Stomach (tissue), 9 donors: ENCODE data around the gene EFR3B. TPM values are rescaled to one million over a fixed set of nuclear protein-coding genes. Genes with fewer than 3 reads are reported as not detected.

Source experiments
- DNase-seq, 2 donors: peaks; one replicate each; pipeline versions ENCODE4 v3.0.0 to v3.0.0-alpha.2; 2013 to 2019
- H3K27ac ChIP-seq, 5 donors: fragments of 200-600 bp in 4 of 5; sonication (generic) in 4 of 5; one replicate each; pipeline ENCODE4 v1.5.1; 2013 to 2019; ENCODE audit warnings: mild to moderate bottlenecking in 1 of 5, moderate library complexity in 1 of 5
- H3K27me3 ChIP-seq, 3 donors: fragments of 200-600 bp; sonication (generic); one replicate each; pipeline ENCODE4 v1.5.1; 2017 to 2019; ENCODE audit warnings: mixed run types in 1 of 3
- H3K36me3 ChIP-seq, 4 donors: fragments of 200-600 bp; sonication (generic); 1 replicate in 3 of 4; 2 replicates in 1 of 4; pipeline ENCODE4 v1.5.1; 2016 to 2019
- H3K4me1 ChIP-seq, 4 donors: fragments of 200-600 bp; sonication (generic); one replicate each; pipeline ENCODE4 v1.5.1; 2016 to 2019
- H3K4me3 ChIP-seq, 4 donors: fragments of 200-600 bp; sonication (generic) in 3 of 4; one replicate each; pipeline ENCODE4 v1.5.1; 2016 to 2019; ENCODE audit warnings: mild to moderate bottlenecking in 1 of 4
- H3K9me3 ChIP-seq, 4 donors: fragments of 200-600 bp; sonication (generic); one replicate each; pipeline ENCODE4 v1.5.1; 2016 to 2019
- CTCF ChIP-seq, 7 experiments: fragments of 450-650 bp in 4 of 7; fragments of 200-600 bp in 3 of 7; sonication (generic) in 3 of 7; IDR thresholded peaks; one replicate each; pipeline ENCODE4 v1.5.1; 2016 to 2019; ENCODE audit warnings: antibody characterized with exemption in 7 of 7, control low read depth in 2 of 7, mild to moderate bottlenecking in 1 of 7
- EP300 ChIP-seq: sonication (generic); formaldehyde crosslinking; IDR thresholded peaks from one replicate; pipeline ENCODE4 v1.6.1; 2017; ENCODE audit warnings: antibody characterized with exemption
- POLR2A ChIP-seq, 4 donors: fragments of 450-650 bp; IDR thresholded peaks; one replicate each; pipeline ENCODE4 v1.6.1; 2016; ENCODE audit warnings: antibody characterized with exemption in 4 of 4, control low read depth in 2 of 4, mild to moderate bottlenecking in 1 of 4, moderate library complexity in 1 of 4
- POLR2AphosphoS5 ChIP-seq, 3 donors: sonication (generic); formaldehyde crosslinking; IDR thresholded peaks; one replicate each; pipeline ENCODE4 v1.6.1; 2016; ENCODE audit warnings: antibody characterized with exemption in 3 of 3
- WGBS, 5 donors: extraction: QIAGEN DNeasy Blood & Tissue Kit in 3 of 5; methylation state at CpG; one replicate each; pipeline versions ENCODE4 v1.1.5 to v1.1.7; 2013 to 2018; 5-methylcytosine and 5-hydroxymethylcytosine counted together
- intact Hi-C: fragments of 100-400 bp; cut with DNase I; formaldehyde crosslinking; loops from one replicate; pipeline ENCODE4 v1.15.1; 2023; ENCODE audit warnings: low total_unique reads
- polyA plus RNA-seq, 3 donors: library from polyadenylated mRNA; stranded (reverse); fragments of 200-250 nt; gene quantifications; one replicate each; pipeline ENCODE4 v1.2.3, GENCODE V29; 2013
- total RNA-seq, 5 donors: library from RNA; depleted of rRNA; stranded (reverse); fragments of >200 nt; gene quantifications; one replicate each; pipeline versions ENCODE4 v1.1.0 to v1.2.3, GENCODE V29; 2014 to 2016
- donor health status: healthy with polysubstance abuse.
- donor health status: Bipolar disorder and iron deficiency.
- donor health status: healthy.

EFR3B gene
- total and polyA plus RNA-seq, 8 donors = 0.10 to 4.5 (median 0.58) TPM; not detected in 1

GRCh38 chr2:25190536-25190935, 148.7 kb downstream of the EFR3B start:
- 43 to 65% (median 47%) methylated on average over 5 of the region's 5 CpGs for WGBS, 5 donors
- DNase-seq = no peak
- TF ChIP-seq CTCF (IDR thresholded peaks at IDR 0.05) (no peak), POLR2A (IDR thresholded peaks at IDR 0.05) (no peak), POLR2AphosphoS5 (IDR thresholded peaks at IDR 0.05) (no peak), EP300 (no peak)
- H3K27ac ChIP-seq = no peak overlapping the region
- H3K4me3 ChIP-seq = no peak overlapping the region
- no peaks in the 10 kb centered on the region for H3K27me3 ChIP-seq
- intact Hi-C loops = no loop called here
- H3K36me3 ChIP-seq = no peaks in the 10 kb centered on the region
- H3K9me3 ChIP-seq = no peaks in the 10 kb centered on the region
- H3K4me1 ChIP-seq = no peaks in the 10 kb centered on the region

- Histone ChIP-seq H3K27me3 (no peaks in the 10 kb centered on the region), H3K9me3 (no peaks in the 10 kb centered on the region), H3K27ac (no peak overlapping the region), H3K36me3 (no peaks in the 10 kb centered on the region), H3K4me3 (no peak overlapping the region), H3K4me1 (peaks cover 0 to 8% (median 4%) of the 10 kb centered on the region in 4 donors)
- 74 to 83% (median 77%) methylated on average over 9 of the region's 9 CpGs for WGBS, 5 donors
- TF ChIP-seq EP300 (no peak), CTCF (IDR thresholded peaks at IDR 0.05) (no peak)
- intact Hi-C loops = no loop called here
- no peak for DNase-seq
Measured at GRCh38 chr2:25194576-25195122, 152.8 kb downstream of the EFR3B start.

GRCh38 chr2:25197336-25198208, 155.7 kb downstream of the EFR3B start:
- no peak for DNase-seq
- Histone ChIP-seq H3K4me1 (peaks cover 0 to 8% (median 4%) of the 10 kb centered on the region in 4 donors), H3K9me3 (no peaks in the 10 kb centered on the region), H3K36me3 (no peaks in the 10 kb centered on the region), H3K27ac (no peak overlapping the region), H3K27me3 (no peaks in the 10 kb centered on the region), H3K4me3 (no peak overlapping the region)
- WGBS, 5 donors = 58 to 67% (median 61%) methylated on average over 12 of the region's 12 CpGs
- TF ChIP-seq CTCF (IDR thresholded peaks at IDR 0.05) (no peak), POLR2A (IDR thresholded peaks at IDR 0.05) (no peak), EP300 (no peak), POLR2AphosphoS5 (IDR thresholded peaks at IDR 0.05) (no peak)
- intact Hi-C loops = no loop called here

DNA sequence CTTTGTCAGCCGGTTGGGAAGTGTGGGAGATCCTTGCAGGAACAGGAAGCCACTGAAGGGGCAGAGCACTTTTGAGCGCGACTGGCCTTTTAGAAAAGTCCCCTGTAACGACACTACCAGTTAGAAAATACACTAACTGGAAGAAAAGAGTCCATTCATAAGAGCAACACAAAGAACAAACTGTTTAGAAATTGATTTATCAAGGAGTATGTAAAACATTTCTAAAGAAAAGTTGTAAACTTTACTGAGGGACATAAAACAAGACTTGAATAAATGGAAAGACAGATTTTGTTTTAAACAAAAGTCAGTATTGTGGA, 156.3 kb downstream of the EFR3B start:
- WGBS, 5 donors = 39 to 53% (median 40%) methylated on average over 4 of the region's 4 CpGs
- intact Hi-C loops = no loop called here
- H3K36me3 ChIP-seq = no peaks in the 10 kb centered on the region
- H3K27ac ChIP-seq = no peak overlapping the region
- no peak overlapping the region for H3K4me3 ChIP-seq
- H3K4me1 ChIP-seq = peaks cover 0 to 8% (median 4%) of the 10 kb centered on the region in 4 donors
- TF ChIP-seq EP300 (no peak), CTCF (IDR thresholded peaks at IDR 0.05) (no peak)
- no peaks in the 10 kb centered on the region for H3K27me3 ChIP-seq
- DNase-seq = no peak
- H3K9me3 ChIP-seq = no peaks in the 10 kb centered on the region
